ENCODE results near the gene KCNN2. TPM values are rescaled to one million over a fixed set of nuclear protein-coding genes. Genes with fewer than 3 reads are reported as not detected.

The KCNN2 gene
- total and polyA plus RNA-seq, 9 of the 15 experiments (the other 6 are each of a cell fraction or from before 2014, with no cell fraction given) = 0.07 TPM; not detected in 8

DNA sequence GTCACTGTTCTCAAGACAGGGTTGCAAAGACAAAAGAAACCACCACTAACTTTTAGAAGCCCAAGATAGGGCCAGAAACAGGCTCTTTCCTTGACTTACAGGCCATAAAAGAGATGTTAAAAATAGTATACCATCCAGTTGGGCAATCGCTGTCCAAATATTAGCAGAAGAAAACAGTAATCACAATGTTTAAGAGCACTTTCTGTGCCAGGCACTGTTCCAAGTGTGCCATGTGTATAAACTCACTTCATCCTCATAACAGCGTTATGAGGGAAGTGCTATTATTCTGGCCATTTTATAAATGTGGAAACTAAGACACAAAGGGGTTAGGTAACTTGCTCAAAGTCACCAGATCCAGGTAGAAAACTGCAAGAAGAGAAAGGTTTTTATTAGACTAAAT lies 111.7 kb downstream of the KCNN2 start (continued):
- TF ChIP-seq MAFF (IDR thresholded peaks at IDR 0.05; ENCODE audit: low read length) (no peak), TRIM28 (IDR thresholded peaks at IDR 0.05) (no peak), NONO (IDR thresholded peaks at IDR 0.05; ENCODE audit: low read depth in 2 of 2, low read length in 1 of 2) (no peak), HDAC2 (IDR thresholded peaks at IDR 0.05) (no peak), ZNF174 (CRISPR knock-in tag; IDR thresholded peaks at IDR 0.05) (no peak)
- TF ChIP-seq, protein P1, sequence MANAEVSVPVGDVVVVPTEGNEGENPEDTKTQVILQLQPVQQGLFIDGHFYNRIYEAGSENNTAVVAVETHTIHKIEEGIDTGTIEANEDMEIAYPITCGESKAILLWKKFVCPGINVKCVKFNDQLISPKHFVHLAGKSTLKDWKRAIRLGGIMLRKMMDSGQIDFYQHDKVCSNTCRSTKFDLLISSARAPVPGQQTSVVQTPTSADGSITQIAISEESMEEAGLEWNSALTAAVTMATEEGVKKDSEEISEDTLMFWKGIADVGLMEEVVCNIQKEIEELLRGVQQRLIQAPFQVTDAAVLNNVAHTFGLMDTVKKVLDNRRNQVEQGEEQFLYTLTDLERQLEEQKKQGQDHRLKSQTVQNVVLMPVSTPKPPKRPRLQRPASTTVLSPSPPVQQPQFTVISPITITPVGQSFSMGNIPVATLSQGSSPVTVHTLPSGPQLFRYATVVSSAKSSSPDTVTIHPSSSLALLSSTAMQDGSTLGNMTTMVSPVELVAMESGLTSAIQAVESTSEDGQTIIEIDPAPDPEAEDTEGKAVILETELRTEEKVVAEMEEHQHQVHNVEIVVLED (CRISPR knock-in tag; IDR thresholded peaks at IDR 0.05) = no peak
- TF ChIP-seq, protein P2, sequence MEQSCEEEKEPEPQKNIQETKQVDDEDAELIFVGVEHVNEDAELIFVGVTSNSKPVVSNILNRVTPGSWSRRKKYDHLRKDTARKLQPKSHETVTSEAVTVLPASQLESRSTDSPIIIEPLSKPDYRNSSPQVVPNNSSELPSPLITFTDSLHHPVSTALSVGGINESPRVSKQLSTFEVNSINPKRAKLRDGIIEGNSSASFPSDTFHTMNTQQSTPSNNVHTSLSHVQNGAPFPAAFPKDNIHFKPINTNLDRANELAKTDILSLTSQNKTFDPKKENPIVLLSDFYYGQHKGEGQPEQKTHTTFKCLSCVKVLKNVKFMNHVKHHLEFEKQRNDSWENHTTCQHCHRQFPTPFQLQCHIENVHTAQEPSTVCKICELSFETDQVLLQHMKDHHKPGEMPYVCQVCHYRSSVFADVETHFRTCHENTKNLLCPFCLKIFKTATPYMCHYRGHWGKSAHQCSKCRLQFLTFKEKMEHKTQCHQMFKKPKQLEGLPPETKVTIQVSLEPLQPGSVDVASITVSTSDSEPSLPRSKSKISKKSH (CRISPR knock-in tag; IDR thresholded peaks at IDR 0.05) = no peak

DNA sequence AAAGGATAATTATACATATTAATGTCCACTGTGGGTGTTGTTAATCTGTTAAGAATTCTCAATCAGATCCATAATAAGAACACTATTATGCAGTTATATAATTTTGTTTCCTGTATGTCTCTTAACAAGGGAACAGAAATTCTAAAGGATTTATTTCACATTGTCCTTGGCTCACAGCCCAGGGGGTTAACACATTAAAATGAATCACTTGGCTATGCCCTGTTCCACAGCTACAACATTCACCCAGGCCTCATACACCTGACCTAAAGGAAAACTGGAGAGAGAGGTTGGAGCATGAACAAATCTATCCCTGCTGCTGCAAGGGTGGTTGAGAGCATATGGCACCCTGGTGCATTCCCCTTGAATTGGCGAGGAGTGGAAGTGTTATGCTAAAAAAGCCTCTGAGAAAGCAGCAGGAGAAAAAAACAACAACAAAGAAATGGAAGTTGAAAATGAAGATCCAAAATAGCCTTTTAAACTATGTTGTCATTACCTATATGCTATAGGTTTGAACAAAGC lies 116.0 kb downstream of the KCNN2 start:
- in situ Hi-C loops (cut with MboI) (no loop called here), intact Hi-C loops (cut with micrococcal nuclease) (no loop called here)
- Histone ChIP-seq H3K9me1 (ENCODE audit: control insufficient read depth, insufficient read depth, low read length) (no peaks in the 10 kb centered on the region), H3K27ac (ENCODE audit: extremely low read depth, low read depth, low read length) (no peak overlapping the region), H3K4me1 (replicated peaks in 1 of 2; ENCODE audit: control insufficient read depth in 2 of 2, insufficient read depth in 2 of 2, low read length in 2 of 2) (no peaks in the 10 kb centered on the region), H2AFZ (ENCODE audit: low read depth, low read length) (no peak overlapping the region), H4K20me1 (replicated peaks; ENCODE audit: control insufficient read depth, insufficient read depth, low read length) (no peaks in the 10 kb centered on the region), H3K4me2 (ENCODE audit: insufficient read depth, low read length) (no peak overlapping the region), H3K27me3 (ENCODE audit: control insufficient read depth in 2 of 2, insufficient read depth in 2 of 2, low read length in 2 of 2) (no peaks in the 10 kb centered on the region), H3K36me3 (ENCODE audit: control insufficient read depth, insufficient read depth, low read length) (no peaks in the 10 kb centered on the region), H3K9ac (ENCODE audit: insufficient read depth in 1 of 2, low read depth in 2 of 2, low read length in 2 of 2) (no peak overlapping the region), H3K4me3 (no peak overlapping the region), H3K79me2 (ENCODE audit: control insufficient read depth, insufficient read depth, low read length) (no peaks in the 10 kb centered on the region), H3K9me3 (replicated peaks; ENCODE audit: control insufficient read depth, insufficient read depth, low read depth, low read length) (no peaks in the 10 kb centered on the region)
- 0% methylated on average over 1 of the region's 1 CpG for WGBS (ENCODE audit: insufficient coverage, low coverage, missing lambda C conversion rate)
- DNase-seq (ENCODE audit: extremely low read depth in 1 of 4, low spot score in 3 of 4) = no peak
- ChIA-PET CTCF (ENCODE audit: low intra/inter-chr PET ratio) (no interaction called here), POLR2A (no interaction called here)
- no TSS peak for BruUV-seq (replicated peaks)
- ATAC-seq = no peak
- FAIRE-seq = no peak
- TF ChIP-seq, protein P3, sequence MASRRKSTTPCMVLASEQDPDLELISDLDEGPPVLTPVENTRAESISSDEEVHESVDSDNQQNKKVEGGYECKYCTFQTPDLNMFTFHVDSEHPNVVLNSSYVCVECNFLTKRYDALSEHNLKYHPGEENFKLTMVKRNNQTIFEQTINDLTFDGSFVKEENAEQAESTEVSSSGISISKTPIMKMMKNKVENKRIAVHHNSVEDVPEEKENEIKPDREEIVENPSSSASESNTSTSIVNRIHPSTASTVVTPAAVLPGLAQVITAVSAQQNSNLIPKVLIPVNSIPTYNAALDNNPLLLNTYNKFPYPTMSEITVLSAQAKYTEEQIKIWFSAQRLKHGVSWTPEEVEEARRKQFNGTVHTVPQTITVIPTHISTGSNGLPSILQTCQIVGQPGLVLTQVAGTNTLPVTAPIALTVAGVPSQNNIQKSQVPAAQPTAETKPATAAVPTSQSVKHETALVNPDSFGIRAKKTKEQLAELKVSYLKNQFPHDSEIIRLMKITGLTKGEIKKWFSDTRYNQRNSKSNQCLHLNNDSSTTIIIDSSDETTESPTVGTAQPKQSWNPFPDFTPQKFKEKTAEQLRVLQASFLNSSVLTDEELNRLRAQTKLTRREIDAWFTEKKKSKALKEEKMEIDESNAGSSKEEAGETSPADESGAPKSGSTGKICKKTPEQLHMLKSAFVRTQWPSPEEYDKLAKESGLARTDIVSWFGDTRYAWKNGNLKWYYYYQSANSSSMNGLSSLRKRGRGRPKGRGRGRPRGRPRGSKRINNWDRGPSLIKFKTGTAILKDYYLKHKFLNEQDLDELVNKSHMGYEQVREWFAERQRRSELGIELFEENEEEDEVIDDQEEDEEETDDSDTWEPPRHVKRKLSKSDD (conservative IDR thresholded peaks at IDR 0.05; ENCODE audit: low read length) = no peak
- TF ChIP-seq KLF6 (CRISPR knock-in tag; IDR thresholded peaks at IDR 0.05; ENCODE audit: borderline replicate concordance) = no peak
- no peak for TF ChIP-seq NFE2L1 (tag; IDR thresholded peaks at IDR 0.05; ENCODE audit: borderline replicate concordance, low read depth)
- TF ChIP-seq, protein P4, sequence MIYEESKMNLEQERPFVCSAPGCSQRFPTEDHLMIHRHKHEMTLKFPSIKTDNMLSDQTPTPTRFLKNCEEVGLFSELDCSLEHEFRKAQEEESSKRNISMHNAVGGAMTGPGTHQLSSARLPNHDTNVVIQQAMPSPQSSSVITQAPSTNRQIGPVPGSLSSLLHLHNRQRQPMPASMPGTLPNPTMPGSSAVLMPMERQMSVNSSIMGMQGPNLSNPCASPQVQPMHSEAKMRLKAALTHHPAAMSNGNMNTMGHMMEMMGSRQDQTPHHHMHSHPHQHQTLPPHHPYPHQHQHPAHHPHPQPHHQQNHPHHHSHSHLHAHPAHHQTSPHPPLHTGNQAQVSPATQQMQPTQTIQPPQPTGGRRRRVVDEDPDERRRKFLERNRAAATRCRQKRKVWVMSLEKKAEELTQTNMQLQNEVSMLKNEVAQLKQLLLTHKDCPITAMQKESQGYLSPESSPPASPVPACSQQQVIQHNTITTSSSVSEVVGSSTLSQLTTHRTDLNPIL (CRISPR knock-in tag; IDR thresholded peaks at IDR 0.05) = no peak
- no peak for TF ChIP-seq COPS2 (conservative IDR thresholded peaks at IDR 0.05)
- TF ChIP-seq, protein P5, sequence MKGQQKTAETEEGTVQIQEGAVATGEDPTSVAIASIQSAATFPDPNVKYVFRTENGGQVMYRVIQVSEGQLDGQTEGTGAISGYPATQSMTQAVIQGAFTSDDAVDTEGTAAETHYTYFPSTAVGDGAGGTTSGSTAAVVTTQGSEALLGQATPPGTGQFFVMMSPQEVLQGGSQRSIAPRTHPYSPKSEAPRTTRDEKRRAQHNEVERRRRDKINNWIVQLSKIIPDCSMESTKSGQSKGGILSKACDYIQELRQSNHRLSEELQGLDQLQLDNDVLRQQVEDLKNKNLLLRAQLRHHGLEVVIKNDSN (CRISPR knock-in tag; IDR thresholded peaks at IDR 0.05) = no peak
- TF ChIP-seq DIDO1 (tag; IDR thresholded peaks at IDR 0.05; ENCODE audit: low read depth) = no peak

All from K562 (cell line).